PFSK-1 (cell line): ENCODE measurements around the gene FEZF2. TPM values are rescaled to one million over a fixed set of nuclear protein-coding genes. Genes with fewer than 3 reads are reported as not detected.

ENCODE experiments used
- FOXP2 ChIP-seq: optimal IDR thresholded peaks from 2 replicates; pipeline ENCODE3; 2011; ENCODE audit warnings: borderline replicate concordance, control low read depth, inconsistent platforms; ENCODE audit not compliant: insufficient read depth; ENCODE audit errors: extremely low read length, extremely low read depth
- POLR2AphosphoS5 ChIP-seq: IDR thresholded peaks from 2 replicates; pipeline ENCODE4 v1.6.1; 2012; ENCODE audit warnings: low read depth, mild to moderate bottlenecking, control low read depth, low read length, moderate library complexity
- REST ChIP-seq, 2 experiments: IDR thresholded peaks; 2 replicates each; pipeline versions ENCODE4 v1.6.1 to v1.8.0; 2011 to 2012; ENCODE audit warnings: low read depth in 2 of 2, low read length in 2 of 2, control low read depth in 1 of 2, inconsistent platforms in 1 of 2, mild to moderate bottlenecking in 1 of 2, moderate library complexity in 1 of 2; ENCODE audit not compliant: insufficient read depth in 1 of 2
- SIN3A ChIP-seq: IDR thresholded peaks from 2 replicates; pipeline ENCODE4 v1.6.1; 2012; ENCODE audit warnings: mild to moderate bottlenecking, low read length, moderate library complexity, borderline replicate concordance; ENCODE audit not compliant: insufficient read depth
- TAF1 ChIP-seq: IDR thresholded peaks from 2 replicates; pipeline ENCODE4 v1.6.1; 2012; ENCODE audit warnings: low read length, control low read depth, borderline replicate concordance; ENCODE audit not compliant: insufficient read depth
- polyA plus RNA-seq: library from polyadenylated mRNA; unstranded; fragments of >200 nt; gene quantifications from one replicate; pipeline ENCODE4 v1.2.1, GENCODE V29; 2012; ENCODE audit warnings: low read depth, missing spikeins; ENCODE audit not compliant: insufficient read length

The FEZF2 gene
- polyA plus RNA-seq, result not detected

DNA sequence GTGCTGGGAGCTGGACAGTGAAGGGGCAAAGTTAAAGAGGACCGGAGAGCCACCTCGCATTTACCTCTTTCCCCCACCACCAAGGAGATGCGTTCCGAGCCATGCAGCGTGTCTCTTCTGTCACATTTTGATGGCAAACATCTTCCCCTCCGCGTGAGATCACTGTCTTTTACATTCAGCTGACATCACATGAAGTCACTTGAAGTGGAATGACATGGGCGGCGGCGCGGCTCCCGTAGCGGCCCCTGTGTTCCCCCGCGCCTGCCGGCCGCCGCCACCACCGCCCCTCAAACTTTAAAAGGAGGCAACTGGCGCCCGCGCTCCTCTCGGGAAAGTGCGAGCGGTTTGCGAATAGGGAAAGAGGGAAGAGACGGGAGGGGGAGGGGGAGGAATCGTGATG, at the start of gene FEZF2:
Gene FEZF2, minus strand, starts transcription at position 336 of the 400 bp plus-strand sequence. CDS start 682 bp downstream, outside the sequence.
- TF ChIP-seq POLR2AphosphoS5 (no peak), TAF1 (no peak), SIN3A (no peak), REST (IDR thresholded peaks at IDR 0.05; ENCODE audit: insufficient read depth in 1 of 2, low read depth in 2 of 2, low read length in 2 of 2) (no peak), FOXP2 (no peak)

DNA sequence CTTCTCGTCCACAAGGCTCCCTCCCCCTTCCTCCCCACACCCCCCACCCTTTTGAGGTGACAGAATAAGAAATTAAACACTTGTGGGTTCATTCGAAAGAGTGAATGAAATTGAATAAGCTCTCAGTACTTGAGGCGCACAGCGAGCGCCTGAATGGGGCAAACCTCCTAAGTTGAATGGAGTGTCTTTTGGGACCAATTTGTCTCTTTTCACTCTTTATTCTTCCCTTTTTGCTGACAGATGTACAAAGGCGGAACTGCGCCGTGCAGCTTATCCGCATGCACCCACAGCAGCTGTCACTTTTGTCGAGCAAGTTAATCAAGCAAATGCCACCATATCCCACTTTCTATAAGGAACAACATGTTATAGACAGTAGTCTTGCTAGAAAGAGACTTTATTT, 47.9 kb upstream of the FEZF2 start:
- TF ChIP-seq REST (IDR thresholded peaks at IDR 0.05; ENCODE audit: insufficient read depth in 1 of 2, low read depth in 2 of 2, low read length in 2 of 2) (no peak), TAF1 (no peak), POLR2AphosphoS5 (no peak), FOXP2 (no peak), SIN3A (no peak)

- TF ChIP-seq REST (IDR thresholded peaks at IDR 0.05; ENCODE audit: insufficient read depth in 1 of 2, low read depth in 2 of 2, low read length in 2 of 2) (no peak), SIN3A (no peak), TAF1 (no peak), POLR2AphosphoS5 (no peak), FOXP2 (no peak)
These were observed 42.8 kb upstream of the FEZF2 start for GRCh38 chr3:62416144-62416543.

- TF ChIP-seq REST (IDR thresholded peaks at IDR 0.05; ENCODE audit: insufficient read depth in 1 of 2, low read depth in 2 of 2, low read length in 2 of 2), result no peak
- no peak for TF ChIP-seq FOXP2
- TF ChIP-seq TAF1, result no peak
- TF ChIP-seq SIN3A, result no peak
- no peak for TF ChIP-seq POLR2AphosphoS5
These were observed 42.0 kb upstream of the FEZF2 start for GRCh38 chr3:62415312-62415801.

DNA sequence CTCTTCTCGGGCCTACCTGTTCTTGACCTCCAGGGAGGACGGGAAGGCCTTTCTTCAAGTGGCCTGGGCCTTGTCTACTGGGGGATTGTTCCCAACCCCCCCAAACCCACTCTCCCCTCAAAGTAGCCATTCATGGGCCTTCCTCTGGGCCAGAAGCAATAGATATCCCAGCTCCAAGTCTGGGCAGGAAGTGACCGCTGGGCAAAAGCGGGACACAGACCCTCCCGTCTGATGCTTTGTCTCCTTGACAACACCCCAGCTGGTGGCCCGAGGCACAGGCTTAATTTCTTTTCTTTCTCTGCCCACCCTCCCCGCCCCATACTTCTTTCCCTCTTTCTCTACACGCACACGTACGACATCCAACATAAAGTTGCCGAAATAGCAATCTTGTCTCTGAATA, 41.4 kb upstream of the FEZF2 start:
- TF ChIP-seq REST (IDR thresholded peaks at IDR 0.05; ENCODE audit: insufficient read depth in 1 of 2, low read depth in 2 of 2, low read length in 2 of 2), result no peak
- no peak for TF ChIP-seq SIN3A
- no peak for TF ChIP-seq POLR2AphosphoS5
- no peak for TF ChIP-seq TAF1
- TF ChIP-seq FOXP2, result no peak
